GM21390 (cell line): ENCODE data around the gene PRKACA.

Source experiments
- ATAC-seq: cut with Tn5 transposase; IDR thresholded peaks from one replicate; pipeline ENCODE4 v1.9.1; 2021; ENCODE audit not compliant: unreplicated experiment

The PRKACA gene

DNA sequence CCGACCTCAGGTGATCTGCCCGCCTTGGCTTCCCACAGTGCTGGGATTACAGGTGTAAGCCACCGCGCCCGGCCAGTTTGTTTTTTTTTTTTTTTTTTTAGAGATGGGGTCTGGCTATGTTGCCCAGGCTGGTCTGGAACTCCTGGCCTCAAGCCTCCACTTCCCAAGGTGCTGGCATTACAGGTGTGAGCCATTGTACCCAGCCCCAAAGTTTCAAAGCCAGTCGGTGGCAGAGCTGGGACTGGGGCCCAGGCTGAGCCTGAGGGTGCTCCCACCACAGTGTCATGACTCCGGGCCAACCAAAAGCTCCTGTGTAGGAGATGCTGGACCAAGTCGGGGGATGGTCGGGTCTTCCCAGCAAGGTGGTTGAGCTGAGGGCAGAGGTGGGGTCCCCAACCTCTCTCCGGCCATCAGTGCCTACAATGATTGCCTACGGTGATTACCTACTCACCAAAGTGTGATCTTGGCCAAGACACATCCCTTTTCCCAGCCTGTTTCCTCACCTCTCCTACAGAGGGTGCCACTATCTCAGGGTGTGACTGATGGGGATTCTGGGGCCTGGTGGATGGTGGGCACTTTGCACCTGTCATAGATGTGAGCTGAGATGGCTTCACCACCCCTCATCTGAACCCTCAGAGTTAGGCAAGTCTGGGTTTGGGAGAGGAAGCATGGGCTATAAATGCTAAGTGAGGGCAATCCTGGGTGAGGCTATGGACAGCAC lies 21.1 kb downstream of the PRKACA start:
- ATAC-seq = no peak

DNA sequence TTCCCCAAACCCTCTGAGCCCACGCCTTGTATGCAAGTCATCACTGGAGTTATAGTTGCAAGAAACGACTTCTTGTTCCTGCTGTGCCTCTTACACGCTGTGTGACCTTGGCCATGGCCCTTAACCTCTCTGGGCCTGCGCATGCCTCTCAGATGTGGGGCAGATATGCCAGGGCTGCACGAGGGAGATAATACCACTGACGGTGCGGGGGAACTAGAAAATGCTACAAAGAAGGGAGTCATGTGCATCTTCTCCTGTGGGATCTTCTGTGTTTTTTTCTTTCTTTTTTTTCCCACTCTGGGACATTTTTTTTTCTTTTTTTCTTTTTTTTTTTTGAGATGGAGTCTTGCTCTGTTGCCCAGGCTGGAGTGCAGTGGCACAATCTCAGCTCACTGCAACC lies 22.7 kb downstream of the PRKACA start:
- no peak for ATAC-seq

DNA sequence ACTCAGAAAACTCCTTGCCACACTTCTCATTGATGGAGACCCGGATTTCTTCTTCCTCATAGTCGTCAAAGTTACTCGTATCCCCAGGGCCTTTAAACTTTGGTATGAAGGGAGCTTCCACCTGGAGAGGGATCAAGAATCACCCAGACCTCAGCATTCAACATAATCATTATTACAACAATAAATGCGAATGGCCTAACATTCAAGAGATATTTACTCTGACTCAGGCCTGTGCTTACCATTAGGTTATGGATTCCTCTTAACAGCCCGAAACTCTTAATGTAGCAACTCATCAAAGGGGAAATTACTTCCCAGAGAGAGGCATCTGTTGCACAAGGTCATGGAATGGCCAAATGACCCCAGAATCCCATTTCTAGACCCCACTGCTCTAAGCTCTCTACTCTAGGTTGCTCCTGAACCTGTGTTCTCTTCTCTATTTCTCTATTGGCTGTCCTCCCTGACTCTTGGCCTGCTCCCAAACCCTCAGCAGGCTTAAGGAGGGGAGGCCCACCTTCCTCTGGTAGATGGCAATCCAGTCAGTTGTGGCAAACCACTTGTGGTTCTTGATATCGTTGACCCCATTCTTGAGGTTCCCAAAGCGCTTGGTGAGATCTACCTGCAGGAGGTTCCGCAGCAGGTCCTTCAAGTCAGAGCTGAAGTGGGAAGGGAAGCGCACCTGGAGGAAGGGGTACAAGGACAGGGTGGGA lies 24.3 kb downstream of the PRKACA start:
- no peak for ATAC-seq

DNA sequence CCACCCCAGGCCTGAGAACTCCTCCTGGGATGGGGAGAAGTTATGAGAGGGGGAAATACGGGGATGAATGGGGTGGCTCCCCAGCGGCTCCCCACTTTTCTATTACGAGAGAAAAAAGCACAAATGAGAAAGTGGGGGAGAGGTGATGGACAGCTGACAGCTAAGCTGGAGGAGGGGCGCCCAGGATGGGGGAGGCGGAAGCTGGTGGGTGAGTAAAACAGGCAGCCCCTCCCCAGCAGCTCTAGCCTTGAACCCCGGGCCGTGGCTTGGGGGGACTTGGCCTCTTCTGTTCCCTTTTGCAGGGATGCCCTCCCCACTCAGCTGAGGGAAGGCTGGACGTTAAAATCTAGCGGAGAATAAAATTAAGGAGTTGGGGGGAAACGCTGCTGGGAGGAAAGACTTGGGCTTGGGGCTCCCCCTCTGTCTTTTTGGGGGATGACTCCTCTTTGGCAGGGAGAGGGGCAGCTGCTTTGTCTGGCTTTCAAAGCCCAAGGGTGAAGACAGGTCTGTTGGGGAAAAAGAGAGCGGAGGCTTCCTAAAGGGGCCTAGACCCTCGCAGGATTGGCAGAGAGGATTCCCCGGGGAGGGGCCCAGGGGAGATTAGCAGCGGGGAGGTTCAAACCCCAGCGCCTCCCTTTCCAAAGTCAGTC lies 25.6 kb downstream of the PRKACA start:
- ATAC-seq = no peak

DNA sequence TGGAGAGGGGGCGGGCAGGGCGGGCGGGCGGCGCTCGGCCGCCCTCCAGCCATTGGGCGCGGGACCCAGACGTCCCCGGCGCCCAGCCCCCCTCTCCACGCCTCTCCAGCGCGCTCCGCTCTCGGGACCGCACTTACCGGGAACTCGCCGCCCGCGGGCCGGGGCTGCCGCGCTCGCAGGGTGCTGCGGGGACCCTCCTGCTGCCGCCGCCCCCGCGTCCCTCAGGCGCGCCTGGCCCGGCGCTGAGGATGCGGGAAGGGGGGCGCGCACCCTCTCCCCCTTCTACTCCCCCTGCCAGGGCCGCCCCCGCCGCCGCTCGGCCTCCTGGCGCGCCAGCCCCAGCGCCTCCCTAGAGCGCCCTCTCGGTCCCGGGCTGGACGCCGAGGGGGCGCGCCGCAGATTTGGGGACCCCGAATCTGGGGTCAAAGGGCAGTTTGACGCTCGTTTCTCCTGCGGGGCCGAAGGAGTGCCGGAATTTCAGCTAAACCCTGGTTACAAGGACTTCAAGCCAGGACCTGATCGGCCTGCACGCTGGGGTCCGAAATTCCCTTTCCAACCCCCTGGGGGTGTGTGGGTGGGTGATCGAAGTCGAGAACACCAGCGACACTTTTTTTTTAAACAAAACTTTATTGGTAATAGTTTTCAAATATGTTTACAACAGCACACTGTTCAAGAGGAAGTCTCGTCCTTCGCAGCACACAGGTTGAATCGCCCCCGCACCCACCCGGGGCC lies 26.3 kb downstream of the PRKACA start:
- ATAC-seq = peak; percentile 56

DNA sequence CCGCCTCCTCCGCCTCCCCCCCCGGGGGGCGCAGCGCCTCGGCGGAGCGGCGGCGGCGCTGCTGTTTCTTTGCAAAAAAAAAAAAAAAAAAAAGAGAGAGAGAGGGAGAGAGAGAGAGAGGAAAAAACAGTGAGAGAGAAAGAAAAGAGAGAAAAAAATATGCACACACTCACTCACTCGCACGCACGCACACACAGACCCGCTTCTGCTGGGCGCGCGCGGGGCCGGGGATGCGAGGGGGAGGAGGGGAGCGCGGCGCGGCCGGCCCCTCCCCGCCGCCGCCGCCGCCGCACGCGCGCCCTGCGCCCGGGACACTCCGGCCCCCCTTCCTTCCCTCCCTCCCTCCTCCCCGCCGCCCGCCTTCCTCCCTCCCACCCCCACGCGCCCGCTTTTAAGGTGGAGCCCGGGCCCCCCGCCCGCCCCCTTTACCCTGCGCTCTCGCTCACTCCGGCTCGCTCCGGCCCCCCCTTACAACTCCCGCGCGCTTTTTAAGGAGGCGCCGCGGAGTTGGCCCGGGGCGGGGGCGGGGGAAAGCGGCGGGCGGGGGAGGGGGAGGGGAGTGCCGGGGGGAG lies 27.0 kb downstream of the PRKACA start, which contains the start of gene SAMD1:
Gene SAMD1 (minus strand): TSS at position 243 of the 572 bp plus-strand sequence.
- ATAC-seq = peak; percentile 38

DNA sequence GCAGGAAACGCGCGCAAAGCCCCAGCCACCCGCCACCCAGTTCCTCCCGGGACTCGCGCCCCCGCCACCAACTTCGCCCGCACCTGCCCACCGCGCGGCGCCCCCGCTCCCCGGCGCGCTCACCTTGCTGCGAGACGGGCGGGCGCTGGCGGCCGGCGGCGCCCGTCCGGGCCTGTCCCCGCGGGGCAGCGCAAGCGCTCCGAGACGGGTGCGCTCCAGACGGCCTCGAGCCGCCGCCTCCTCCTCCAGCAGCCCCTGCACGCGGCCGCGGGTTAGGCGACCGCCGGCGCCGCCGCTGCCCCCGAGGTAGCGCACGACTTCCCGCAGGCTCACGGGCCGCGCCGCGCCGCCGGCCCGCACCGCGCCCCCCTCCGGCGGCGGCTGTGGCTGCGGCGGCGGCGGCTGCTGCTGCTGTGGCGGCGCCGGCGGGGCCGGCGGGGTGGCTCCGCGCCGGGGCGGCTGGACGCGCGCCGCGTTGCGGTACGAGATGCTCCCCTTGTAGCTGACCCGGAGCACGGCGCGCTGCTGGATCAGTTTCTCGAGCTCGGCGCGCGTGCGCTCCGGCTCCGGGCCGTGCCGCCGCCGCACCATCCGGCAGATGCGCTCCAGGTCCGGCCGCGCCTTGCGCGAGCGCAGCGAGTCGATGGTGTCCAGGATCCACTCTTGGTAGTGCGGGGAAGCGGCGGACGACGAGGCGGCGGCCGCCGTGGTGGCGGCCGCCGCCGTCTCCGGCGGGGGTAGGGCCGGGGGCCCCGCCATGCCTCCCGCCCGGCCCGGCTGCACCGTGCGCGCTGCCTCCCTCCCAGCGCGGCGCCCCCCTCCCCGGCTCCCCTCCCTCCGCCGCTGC lies 27.7 kb downstream of the PRKACA start:
- ATAC-seq = no peak

DNA sequence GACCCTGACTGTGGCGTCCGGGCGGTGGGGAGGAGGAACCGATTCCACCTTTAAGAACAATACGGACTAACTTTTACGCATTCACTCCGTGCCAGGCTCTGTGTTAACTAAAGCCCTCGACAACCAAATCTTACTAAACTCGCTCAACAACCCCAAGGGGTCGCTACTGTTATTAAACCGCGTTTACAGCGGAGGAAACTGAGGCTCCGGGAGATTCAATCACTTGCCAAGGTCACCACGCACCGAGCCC lies 28.2 kb downstream of the PRKACA start:
- ATAC-seq = no peak

DNA sequence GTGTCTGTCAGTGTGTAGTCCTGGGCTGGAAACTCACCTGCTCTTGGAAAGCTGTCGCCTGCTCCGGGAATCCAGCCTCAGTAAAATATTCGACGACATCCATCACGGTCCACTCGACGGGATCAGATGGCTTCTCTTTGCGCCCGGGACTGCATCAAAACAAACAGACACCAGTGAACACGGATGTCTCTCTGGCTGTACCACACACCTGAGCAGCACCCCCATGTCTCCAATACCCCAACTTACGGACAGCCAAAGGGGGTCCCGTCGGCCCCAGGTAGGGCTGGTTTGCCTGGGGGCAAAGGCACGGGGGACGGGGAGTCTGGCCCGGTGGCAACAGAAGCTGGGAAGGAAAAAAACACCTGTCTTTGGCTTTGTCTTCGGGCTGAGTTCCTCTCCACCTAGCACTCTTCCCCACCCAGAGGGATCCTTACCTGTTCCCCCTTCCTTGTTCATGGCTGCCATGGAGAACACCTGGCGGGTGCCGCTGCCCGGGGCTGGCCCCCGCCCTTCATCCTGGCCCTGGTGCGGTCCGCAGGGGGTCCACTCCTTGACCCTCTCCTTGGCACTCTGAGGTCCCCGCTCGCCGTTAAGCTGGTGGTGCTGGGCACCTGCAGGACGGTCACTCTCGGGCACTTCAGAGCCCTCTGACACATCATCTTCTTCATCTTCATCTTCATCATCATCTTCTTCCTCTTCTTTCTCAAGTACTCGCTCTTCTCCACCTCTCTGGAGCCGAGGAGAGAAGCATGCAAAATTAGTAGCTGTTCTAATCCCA lies 28.7 kb downstream of the PRKACA start:
- ATAC-seq = no peak

DNA sequence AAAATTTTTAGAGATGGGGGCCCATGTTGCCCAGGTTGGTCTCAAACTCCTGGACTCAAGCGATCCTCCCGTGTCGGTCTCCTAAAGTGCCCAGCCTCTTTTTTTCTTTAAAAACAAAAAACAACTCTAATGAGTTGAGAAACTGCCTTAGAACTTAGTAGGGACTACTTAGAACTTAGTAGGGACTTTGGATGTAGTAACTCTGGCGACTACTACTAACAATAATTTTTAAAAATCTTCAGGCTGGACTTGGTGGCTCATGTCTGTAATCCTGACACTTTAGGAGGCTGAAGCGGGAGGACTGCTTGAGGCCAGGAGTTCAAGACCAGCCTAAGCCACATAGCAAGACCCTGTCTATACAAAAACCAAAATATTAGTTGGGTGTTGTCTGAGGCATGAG lies 31.5 kb downstream of the PRKACA start:
- ATAC-seq = no peak

DNA sequence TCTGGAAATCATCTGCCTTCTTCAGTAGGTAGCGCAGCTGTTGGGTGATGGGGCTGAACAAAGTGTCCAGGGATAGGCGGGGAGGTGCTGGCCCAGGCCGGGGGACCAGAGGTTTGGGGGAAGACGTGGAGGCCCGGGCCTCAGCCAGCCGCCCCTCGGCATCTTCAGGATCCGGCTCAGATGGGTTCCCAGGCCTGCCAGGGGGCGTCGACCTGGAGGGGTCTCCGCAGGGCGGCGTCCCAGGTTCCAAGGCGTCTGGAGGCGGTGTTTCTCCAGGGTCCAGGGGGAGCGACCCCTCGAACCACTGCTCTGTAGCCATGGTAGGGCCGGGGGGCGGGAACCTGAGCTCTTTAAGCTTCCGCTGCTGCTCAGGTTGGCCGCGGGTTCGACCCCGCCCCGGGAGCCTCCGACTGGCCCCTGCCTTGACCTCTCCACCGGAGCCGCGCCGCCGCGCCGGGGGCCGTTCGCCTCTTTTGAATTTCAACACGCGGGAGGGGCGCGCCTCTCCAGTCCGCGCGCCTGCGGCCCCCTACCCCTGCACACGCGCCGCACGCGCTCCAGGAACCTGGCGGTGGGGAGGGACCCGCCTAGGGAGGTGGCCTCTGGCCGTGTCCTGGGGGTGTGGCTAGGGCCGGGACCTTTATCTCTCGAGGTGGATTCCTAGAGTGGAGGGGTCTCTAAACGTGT lies 32.1 kb downstream of the PRKACA start, which contains the start of gene C19orf67:
Gene C19orf67 (minus strand): TSS at position 475 of the 687 bp plus-strand sequence. CDS start 156 bp downstream, at position 319.
- no peak for ATAC-seq

DNA sequence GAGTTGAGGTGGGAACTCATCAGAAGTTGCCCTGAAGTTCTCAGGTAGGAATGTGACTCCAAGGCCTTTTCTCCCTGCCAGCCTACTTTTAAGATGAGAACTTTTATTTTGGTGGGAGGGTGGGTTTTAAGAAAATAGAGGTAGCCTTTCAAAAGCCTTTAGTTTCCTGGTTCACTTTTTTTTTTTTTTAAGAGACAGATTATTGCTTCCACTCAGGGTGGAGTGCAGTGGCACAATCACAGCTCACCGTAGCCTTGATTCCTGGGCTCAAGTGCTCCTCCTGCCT lies 34.9 kb downstream of the PRKACA start:
- no peak for ATAC-seq

DNA sequence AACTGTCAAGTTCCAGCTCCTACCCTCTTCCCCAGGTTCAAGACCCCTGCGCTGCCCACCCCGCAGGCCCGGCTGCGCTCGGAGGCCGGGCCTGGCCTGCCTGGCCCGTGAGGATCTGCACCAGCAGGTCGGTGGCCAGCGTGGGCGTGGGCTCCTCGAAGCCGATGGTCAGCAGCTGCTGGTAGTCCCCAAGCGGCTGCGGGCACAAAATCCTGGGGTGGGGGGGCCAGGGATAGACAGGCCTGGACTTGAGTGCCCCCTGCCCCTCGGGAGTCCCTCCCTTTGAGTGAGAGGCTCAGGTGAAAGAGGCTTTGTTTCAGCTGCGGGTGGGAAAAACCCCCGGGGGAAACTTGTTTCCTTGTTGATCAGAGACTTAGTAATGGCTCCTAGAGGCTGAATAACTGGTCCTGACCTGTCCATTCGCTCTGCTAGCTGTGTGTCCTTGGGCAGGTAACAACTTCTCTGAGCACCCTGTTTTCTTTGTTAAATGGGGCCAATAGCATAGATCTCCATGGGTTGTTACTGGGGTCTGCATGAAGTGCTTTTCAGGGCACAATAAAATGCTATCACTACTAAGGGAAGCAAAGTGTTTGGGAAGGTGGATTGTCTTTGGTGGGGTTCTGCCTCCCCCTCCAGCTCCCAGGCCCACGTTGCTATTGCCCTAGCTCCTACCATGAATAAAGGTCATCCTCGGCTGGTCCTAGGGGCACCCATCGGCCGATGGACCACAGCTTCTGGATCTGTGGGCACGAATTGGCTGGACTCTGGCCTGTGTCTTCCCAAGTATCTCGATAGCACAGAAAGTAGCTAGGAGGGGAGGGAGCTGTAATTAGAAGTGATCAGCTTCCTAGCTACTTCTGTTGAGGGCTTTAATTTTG lies 35.5 kb downstream of the PRKACA start:
- ATAC-seq = peak; percentile 11

DNA sequence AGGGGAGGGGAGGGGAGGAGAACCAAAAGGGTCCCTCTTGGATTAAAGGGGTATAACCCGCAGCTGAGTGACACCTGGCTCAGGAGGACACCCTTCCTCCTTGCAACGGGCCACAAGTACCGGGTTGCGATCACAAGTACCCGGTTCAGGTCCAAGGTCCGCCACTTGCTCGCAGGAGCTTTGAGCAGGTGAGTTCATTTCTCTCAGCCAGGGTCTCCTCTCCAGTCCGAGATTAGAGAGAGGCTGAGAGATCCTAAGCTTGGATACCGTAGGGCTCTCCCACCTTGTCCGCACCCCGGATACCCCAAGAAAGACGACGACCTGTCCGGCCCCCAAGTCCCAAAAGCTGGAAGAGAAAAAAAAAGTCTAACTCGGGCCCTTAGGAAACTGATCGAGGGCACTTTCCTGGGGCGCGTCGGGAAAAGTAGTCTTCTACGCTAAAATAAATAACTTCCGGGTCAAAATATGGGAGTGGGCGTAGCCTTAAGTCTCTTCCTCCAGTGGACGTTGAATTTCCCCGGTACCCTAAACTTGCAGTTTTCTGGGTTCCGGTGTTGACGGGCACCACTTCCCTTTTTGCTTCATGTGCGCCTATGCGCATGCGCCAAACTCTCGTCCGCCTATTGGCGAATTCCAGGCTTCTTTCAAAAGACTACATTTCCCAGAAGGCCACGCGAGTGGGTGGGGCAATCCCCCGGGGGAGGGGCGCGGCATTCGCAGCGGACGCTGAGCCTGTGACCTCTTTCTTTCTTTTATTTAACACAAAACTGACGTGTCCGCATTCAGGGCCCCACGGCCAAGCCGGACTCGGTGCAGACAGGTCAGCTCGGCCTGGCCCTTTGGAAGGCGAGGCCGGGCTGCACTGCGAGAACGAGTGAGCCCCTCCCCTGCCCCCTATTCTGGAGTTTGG lies 36.4 kb downstream of the PRKACA start:
- ATAC-seq = peak; percentile 65

DNA sequence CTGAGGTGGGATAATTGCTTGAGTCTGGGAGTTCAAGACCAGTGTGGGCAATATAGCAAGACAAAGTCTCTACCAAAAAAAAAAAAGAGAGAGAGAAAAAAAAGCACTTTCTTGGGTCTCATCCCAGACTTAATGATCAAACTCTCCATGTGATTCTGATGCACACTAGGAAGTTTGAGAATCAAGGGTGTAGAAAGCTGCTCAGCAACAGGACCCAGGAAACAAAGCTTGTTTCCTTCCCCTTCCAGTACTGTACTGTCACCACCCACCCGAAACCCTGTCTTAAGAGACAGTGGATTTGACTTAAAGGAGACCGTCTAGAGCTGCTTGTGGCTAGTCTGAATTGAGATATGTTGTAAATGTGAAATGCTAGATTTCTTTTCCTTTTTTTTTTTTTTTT lies 39.2 kb downstream of the PRKACA start:
- no peak for ATAC-seq

DNA sequence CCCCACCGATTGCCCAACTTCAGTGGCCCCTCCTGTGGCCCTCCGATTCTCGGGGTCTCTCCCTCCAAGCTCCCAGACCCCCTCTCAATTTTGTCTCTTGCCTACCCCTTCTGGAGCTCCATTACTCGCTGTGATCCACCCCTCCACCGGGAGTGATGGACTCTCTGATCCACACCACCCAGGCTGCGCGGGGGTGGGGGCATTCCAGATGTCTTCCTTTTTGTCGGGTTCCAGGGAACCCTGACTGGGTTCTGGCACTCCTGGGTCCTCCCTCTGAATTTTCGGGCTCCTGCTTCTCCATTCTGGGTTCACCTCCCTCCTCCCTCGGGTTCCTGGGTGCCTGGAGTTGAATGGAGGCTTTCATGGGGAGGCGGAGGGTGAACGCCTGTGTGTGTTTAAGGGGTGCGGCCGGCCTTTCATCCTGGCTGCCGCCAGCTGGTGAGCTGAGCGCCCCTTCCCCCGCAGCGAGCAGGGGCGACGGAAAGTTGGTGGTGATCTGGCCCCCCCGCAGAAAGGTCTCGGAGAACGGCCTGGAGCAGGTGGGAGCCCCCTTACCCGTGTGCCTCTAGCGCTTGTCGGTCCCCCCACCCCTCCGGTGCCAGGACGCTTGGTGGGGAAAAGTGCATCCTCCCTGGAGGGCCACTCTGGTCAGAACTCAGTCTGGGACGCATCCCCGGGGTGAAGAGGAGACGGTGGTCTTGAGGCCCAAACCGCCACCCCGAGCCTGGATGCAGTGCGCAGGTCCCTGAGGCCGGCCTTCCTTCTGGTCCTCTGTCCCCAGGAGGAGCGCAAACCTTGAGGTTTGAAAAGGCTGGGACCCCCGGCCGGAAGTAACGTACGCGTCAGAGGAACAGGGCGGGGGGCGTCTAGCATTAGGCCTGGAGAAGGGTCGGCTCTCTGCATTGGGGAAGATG lies 43.4 kb downstream of the PRKACA start:
- no peak for ATAC-seq
